Measurements from ENCODE around the gene ZNF281.
A peak's percentile ranks its signal among the peaks of the same experiment; 100 is the strongest.

The ZNF281 gene

GRCh38 chr1:200367841-200368534 lies 41.8 kb downstream of the ZNF281 start:
- DNase-seq (ENCODE audit: low read depth), result peak; percentile 43
- H3K4me3 ChIP-seq (ENCODE audit: low read length), result no peak overlapping the region

GRCh38 chr1:200366577-200367253 lies 43.1 kb downstream of the ZNF281 start:
- H3K4me3 ChIP-seq (ENCODE audit: low read length), result no peak overlapping the region
- no peak for TF ChIP-seq CTCF (IDR thresholded peaks at IDR 0.05; ENCODE audit: insufficient read depth, low read depth, low read length, missing control alignments)
- peak; percentile 33 for DNase-seq (ENCODE audit: low read depth)

More at GRCh38 chr1:200367841-200368534, 41.8 kb downstream of the ZNF281 start:
- no peak for TF ChIP-seq CTCF (IDR thresholded peaks at IDR 0.05; ENCODE audit: insufficient read depth, low read depth, low read length, missing control alignments)

GRCh38 chr1:200365897-200366426 lies 43.9 kb downstream of the ZNF281 start:
- TF ChIP-seq CTCF (IDR thresholded peaks at IDR 0.05; ENCODE audit: insufficient read depth, low read depth, low read length, missing control alignments), result no peak
- no peak overlapping the region for H3K4me3 ChIP-seq (ENCODE audit: low read length)
- DNase-seq (ENCODE audit: low read depth), result no peak

- TF ChIP-seq CTCF (IDR thresholded peaks at IDR 0.05; ENCODE audit: insufficient read depth, low read depth, low read length, missing control alignments), result no peak
- no peak for DNase-seq (ENCODE audit: low read depth)
These were observed 45.0 kb downstream of the ZNF281 start for GRCh38 chr1:200364831-200365230.

GRCh38 chr1:200364091-200364759 lies 45.6 kb downstream of the ZNF281 start:
- H3K4me3 ChIP-seq (ENCODE audit: low read length), result no peak overlapping the region
- TF ChIP-seq CTCF (IDR thresholded peaks at IDR 0.05; ENCODE audit: insufficient read depth, low read depth, low read length, missing control alignments), result no peak
- DNase-seq (ENCODE audit: low read depth), result peak; percentile 27

More at GRCh38 chr1:200364831-200365230, 45.0 kb downstream of the ZNF281 start:
- H3K4me3 ChIP-seq (ENCODE audit: low read length), result no peak overlapping the region

GRCh38 chr1:200363264-200363933 lies 46.4 kb downstream of the ZNF281 start:
- TF ChIP-seq CTCF (IDR thresholded peaks at IDR 0.05; ENCODE audit: insufficient read depth, low read depth, low read length, missing control alignments), result no peak
- DNase-seq (ENCODE audit: low read depth), result peak; percentile 57
- no peak overlapping the region for H3K4me3 ChIP-seq (ENCODE audit: low read length)

Data from epithelial cell of esophagus (primary cell).